Neural crest cell (in vitro differentiated cells): ENCODE data around the gene KRT33A. TPM values are rescaled to one million over a fixed set of nuclear protein-coding genes. Genes with fewer than 3 reads are reported as not detected.
"Not testable (repeated sequence)": the region's sequence is repeated elsewhere in the genome, so short reads cannot be mapped to it uniquely, and the experiment has no call there.

Experiments used
- DNase-seq: peaks from one replicate; pipeline ENCODE4 v3.0.0; 2021; ENCODE audit warnings: low read depth, mixed read lengths, low spot score
- H3K27ac Mint-ChIP-seq: one replicate; pipeline ENCODE4 v1.8.0; 2021; ENCODE audit warnings: mild to moderate bottlenecking, mixed read lengths; ENCODE audit not compliant: unreplicated experiment
- H3K27me3 Mint-ChIP-seq: 2 replicates; pipeline ENCODE4 v1.8.0; 2021; ENCODE audit warnings: low read depth, mild to moderate bottlenecking, mixed read lengths
- H3K36me3 Mint-ChIP-seq: 2 replicates; pipeline ENCODE4 v1.8.0; 2021; ENCODE audit warnings: low read depth, mild to moderate bottlenecking, mixed read lengths
- H3K4me1 Mint-ChIP-seq: 2 replicates; pipeline ENCODE4 v1.8.0; 2021; ENCODE audit warnings: mixed read lengths
- H3K4me3 Mint-ChIP-seq: one replicate; pipeline ENCODE4 v1.8.0; 2021; ENCODE audit warnings: mild to moderate bottlenecking, mixed read lengths
- H3K9me3 Mint-ChIP-seq: 2 replicates; pipeline ENCODE4 v1.8.0; 2021; ENCODE audit warnings: mixed read lengths
- CTCF ChIP-seq: fragments of 200-600 bp; sonication (generic); conservative IDR thresholded peaks from 2 replicates; pipeline ENCODE4 v1.5.0; 2021; ENCODE audit warnings: antibody characterized with exemption, mild to moderate bottlenecking
- total RNA-seq: library from RNA; stranded (reverse); gene quantifications from 2 replicates; pipeline ENCODE4 v1.2.1, GENCODE V29; 2021

Gene KRT33A
- total RNA-seq, 1 donor from 2014 or later, result not detected

- Mint-ChIP-seq H3K36me3 (peaks cover 6% of the 10 kb centered on the region), H3K9me3 (peaks cover 4% of the 10 kb centered on the region), H3K4me3 (no peak overlapping the region), H3K27me3 (no peaks in the 10 kb centered on the region), H3K27ac (no peak overlapping the region), H3K4me1 (peaks cover 13% of the 10 kb centered on the region)
- no peak for DNase-seq
- TF ChIP-seq CTCF, result no peak
Observed at GRCh38 chr17:41387670-41388069, 37.0 kb upstream of the KRT33A start.

GRCh38 chr17:41386227-41386626 is 35.6 kb upstream of the KRT33A start:
- no peak overlapping the region for H3K27ac Mint-ChIP-seq
- peaks cover 6% of the 10 kb centered on the region for H3K36me3 Mint-ChIP-seq
- no peak overlapping the region for H3K4me3 Mint-ChIP-seq
- peaks cover 4% of the 10 kb centered on the region for H3K9me3 Mint-ChIP-seq
- TF ChIP-seq CTCF, result no peak
- H3K4me1 Mint-ChIP-seq, result peaks cover 9% of the 10 kb centered on the region
- no peak for DNase-seq
- H3K27me3 Mint-ChIP-seq, result no peaks in the 10 kb centered on the region

GRCh38 chr17:41383690-41384089 is 33.1 kb upstream of the KRT33A start:
- H3K27me3 Mint-ChIP-seq, result no peaks in the 10 kb centered on the region

GRCh38 chr17:41382394-41382793 is 31.8 kb upstream of the KRT33A start:
- H3K36me3 Mint-ChIP-seq, result peaks cover 5% of the 10 kb centered on the region
- H3K9me3 Mint-ChIP-seq, result peaks cover 6% of the 10 kb centered on the region
- H3K27me3 Mint-ChIP-seq, result no peaks in the 10 kb centered on the region
- H3K27ac Mint-ChIP-seq, result no peak overlapping the region
- DNase-seq, result no peak
- no peak for TF ChIP-seq CTCF
- no peak overlapping the region for H3K4me3 Mint-ChIP-seq
- no peaks in the 10 kb centered on the region for H3K4me1 Mint-ChIP-seq

More at GRCh38 chr17:41383690-41384089, 33.1 kb upstream of the KRT33A start:
- DNase-seq, result no peak
- Mint-ChIP-seq H3K9me3 (peaks cover 7% of the 10 kb centered on the region), H3K27ac (no peak overlapping the region), H3K4me3 (no peak overlapping the region), H3K4me1 (no peaks in the 10 kb centered on the region), H3K36me3 (peaks cover 6% of the 10 kb centered on the region)
- no peak for TF ChIP-seq CTCF

- not testable (repeated sequence) for H3K9me3 Mint-ChIP-seq, H3K36me3 Mint-ChIP-seq, H3K27me3 Mint-ChIP-seq, H3K4me1 Mint-ChIP-seq, H3K4me3 Mint-ChIP-seq, DNase-seq, H3K27ac Mint-ChIP-seq
Observed at GRCh38 chr17:41381943-41382342, 31.3 kb upstream of the KRT33A start, which contains the start of gene KRT34. Gene KRT34 (minus strand): TSS chr17:41382306. CDS start chr17:41382246, 60 bp downstream.

- peaks cover 14% of the 10 kb centered on the region for H3K9me3 Mint-ChIP-seq
- H3K4me3 Mint-ChIP-seq, H3K27ac Mint-ChIP-seq, H3K27me3 Mint-ChIP-seq, DNase-seq, H3K4me1 Mint-ChIP-seq, H3K36me3 Mint-ChIP-seq: not testable (repeated sequence)
Observed at GRCh38 chr17:41380091-41380490, 29.5 kb upstream of the KRT33A start.

- peaks cover 10% of the 10 kb centered on the region for H3K27me3 Mint-ChIP-seq
- H3K4me3 Mint-ChIP-seq, result no peak overlapping the region
- no peaks in the 10 kb centered on the region for H3K4me1 Mint-ChIP-seq
- H3K9me3 Mint-ChIP-seq, result peaks cover 14% of the 10 kb centered on the region
- no peak overlapping the region for H3K27ac Mint-ChIP-seq
- no peak for TF ChIP-seq CTCF
- DNase-seq, result no peak
- no peaks in the 10 kb centered on the region for H3K36me3 Mint-ChIP-seq
Observed at GRCh38 chr17:41377546-41377945, 26.9 kb upstream of the KRT33A start.
